GM19468 (cell line): ENCODE data around the gene KIF12.
"Not testable (repeated sequence)": the region's sequence is repeated elsewhere in the genome, so short reads cannot be mapped to it uniquely, and the experiment has no call there.

Experiments used
- ATAC-seq: cut with Tn5 transposase; IDR thresholded peaks from one replicate; pipeline ENCODE4 v1.9.1; 2021; ENCODE audit warnings: mild to moderate bottlenecking, moderate library complexity, moderate number of reproducible peaks; ENCODE audit not compliant: unreplicated experiment; ENCODE audit errors: extremely low read depth

KIF12 gene

GRCh38 chr9:114051281-114051680, 47.8 kb downstream of the KIF12 start:
- ATAC-seq: no peak

- ATAC-seq: no peak
Measured at GRCh38 chr9:114050646-114051045, 48.4 kb downstream of the KIF12 start.

GRCh38 chr9:114050226-114050568, 48.9 kb downstream of the KIF12 start:
- no peak for ATAC-seq

- ATAC-seq: no peak
Measured at GRCh38 chr9:114049441-114050225, 49.5 kb downstream of the KIF12 start.

- ATAC-seq: no peak
Measured at GRCh38 chr9:114048533-114049415, 50.3 kb downstream of the KIF12 start.

GRCh38 chr9:114047717-114048116, 51.4 kb downstream of the KIF12 start:
- no peak for ATAC-seq

DNA sequence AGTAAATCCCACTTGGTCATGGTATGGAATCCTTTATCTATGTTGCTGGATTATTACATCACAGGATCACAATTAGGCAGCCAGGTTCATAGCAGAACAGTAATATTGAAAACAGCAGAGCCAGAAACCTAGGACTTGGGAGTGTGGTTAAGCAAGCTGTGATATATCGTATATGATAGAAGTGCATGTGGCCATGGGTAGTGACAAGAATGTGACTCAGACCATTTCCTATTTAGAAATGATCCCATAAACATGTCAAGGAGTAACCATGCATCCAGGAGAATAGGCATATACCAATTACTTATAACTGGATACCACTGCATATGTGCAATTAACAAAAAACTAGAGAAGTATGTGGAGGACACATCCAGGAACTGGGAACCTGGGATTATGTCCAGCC, 52.2 kb downstream of the KIF12 start:
- no peak for ATAC-seq

- ATAC-seq: no peak
Measured at GRCh38 chr9:114046237-114046755, 52.8 kb downstream of the KIF12 start.

DNA sequence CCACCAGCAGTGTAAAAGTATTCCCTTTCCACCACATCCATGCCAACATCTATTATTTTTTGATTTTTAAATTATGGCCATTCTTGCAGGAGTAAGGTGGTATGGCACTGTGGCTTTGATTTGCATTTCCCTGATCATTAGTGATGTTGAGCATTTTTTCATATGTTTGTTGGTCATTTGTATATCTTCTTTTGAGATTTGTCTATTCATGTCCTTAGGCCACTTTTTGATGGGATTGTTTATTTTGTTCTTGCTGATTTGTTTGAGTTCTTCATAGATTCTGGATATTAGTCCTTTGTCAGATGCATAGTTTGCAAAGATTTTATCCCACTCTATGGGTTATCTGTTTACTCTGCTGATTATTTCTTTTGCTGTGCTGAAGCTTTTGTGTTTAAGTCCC, 55.4 kb downstream of the KIF12 start:
- not testable (repeated sequence) for ATAC-seq
